OCI-LY3 (cell line): ENCODE data around the gene PLPP3.

ENCODE experiments used
- H2AFZ ChIP-seq: fragments of 200-600, 300-600 bp; shearing (Covaris generic); 2 replicates; pipeline ENCODE4 v1.6.0; 2014; ENCODE audit warnings: antibody characterized with exemption, low read depth, low read length
- H3K27ac ChIP-seq: fragments of 200-600, 300-600 bp; sonication (generic); 2 replicates; pipeline ENCODE4 v1.5.1; 2014; ENCODE audit warnings: mild to moderate bottlenecking, low read length, moderate library complexity, mixed read lengths
- H3K27me3 ChIP-seq: fragments of 200-600, 300-600 bp; sonication (generic); 2 replicates; pipeline ENCODE4 v1.6.1; 2014; ENCODE audit warnings: low read depth, low read length, mixed read lengths
- H3K36me3 ChIP-seq: fragments of 200-600, 300-600 bp; sonication (generic); replicated peaks from 2 replicates; pipeline ENCODE3; 2014; ENCODE audit warnings: low read depth, low read length, mixed read lengths
- H3K4me1 ChIP-seq: fragments of 300-600, 200-600 bp; sonication (generic); 2 replicates; pipeline ENCODE4 v1.6.1; 2014; ENCODE audit warnings: low read length, mixed read lengths
- H3K4me2 ChIP-seq: fragments of 200-600, 300-600 bp; sonication (generic); 2 replicates; pipeline ENCODE4 v1.6.1; 2014; ENCODE audit warnings: low read length, mixed read lengths
- H3K4me3 ChIP-seq: fragments of 300-600, 200-600 bp; sonication (generic); 2 replicates; pipeline ENCODE4 v1.5.1; 2014; ENCODE audit warnings: antibody characterized with exemption, mild to moderate bottlenecking, low read length, moderate library complexity
- H3K79me2 ChIP-seq: fragments of 300-600, 200-600 bp; shearing (Covaris generic); 2 replicates; pipeline ENCODE4 v1.6.1; 2014; ENCODE audit warnings: mild to moderate bottlenecking, low read length, mixed read lengths
- H3K9ac ChIP-seq: fragments of 300-600, 200-600 bp; shearing (Covaris generic); 2 replicates; pipeline ENCODE4 v1.6.0; 2014; ENCODE audit warnings: mild to moderate bottlenecking, low read length, moderate library complexity
- H3K9me3 ChIP-seq: fragments of 200-600, 300-600 bp; shearing (Covaris generic); 2 replicates; pipeline ENCODE4 v1.6.1; 2014; ENCODE audit warnings: low read length, mixed read lengths; ENCODE audit not compliant: insufficient read depth
- H4K20me1 ChIP-seq: fragments of 200-600, 300-600 bp; sonication (generic); 2 replicates; pipeline ENCODE4 v1.6.1; 2016; ENCODE audit warnings: low read length, mixed read lengths; ENCODE audit not compliant: insufficient read depth
- CTCF ChIP-seq: fragments of 200-600, 300-600 bp; sonication (generic); IDR thresholded peaks from 2 replicates; pipeline ENCODE4 v1.5.1; 2014; ENCODE audit warnings: antibody characterized with exemption, low read length, low read depth
- EZH2phosphoT487 ChIP-seq: fragments of 200-600 bp; shearing (Covaris generic); IDR thresholded peaks from 2 replicates; pipeline ENCODE4 v1.6.1; 2018; ENCODE audit warnings: antibody characterized with exemption, mixed run types, low read depth

PLPP3 gene

GRCh38 chr1:56448529-56449300 lies 130.6 kb downstream of the PLPP3 start:
- Histone ChIP-seq H4K20me1 (no peaks in the 10 kb centered on the region), H3K79me2 (no peaks in the 10 kb centered on the region), H3K36me3 (no peaks in the 10 kb centered on the region), H3K4me2 (no peak overlapping the region), H3K27ac (no peak overlapping the region), H3K4me1 (no peaks in the 10 kb centered on the region), H3K9ac (no peak overlapping the region), H3K9me3 (no peaks in the 10 kb centered on the region), H3K27me3 (no peaks in the 10 kb centered on the region), H2AFZ (no peak overlapping the region), H3K4me3 (no peak overlapping the region)
- TF ChIP-seq EZH2phosphoT487 (no peak), CTCF (no peak)

- Histone ChIP-seq H3K9me3 (no peaks in the 10 kb centered on the region), H3K27ac (no peak overlapping the region), H2AFZ (no peak overlapping the region), H3K4me3 (no peak overlapping the region), H3K27me3 (no peaks in the 10 kb centered on the region), H3K4me2 (no peak overlapping the region), H3K36me3 (no peaks in the 10 kb centered on the region), H3K79me2 (no peaks in the 10 kb centered on the region), H4K20me1 (no peaks in the 10 kb centered on the region), H3K4me1 (no peaks in the 10 kb centered on the region), H3K9ac (no peak overlapping the region)
- TF ChIP-seq EZH2phosphoT487: no peak
- TF ChIP-seq CTCF: no peak
Measured at GRCh38 chr1:56447823-56448222, 131.5 kb downstream of the PLPP3 start.

- Histone ChIP-seq H2AFZ (no peak overlapping the region), H3K4me1 (no peaks in the 10 kb centered on the region), H4K20me1 (no peaks in the 10 kb centered on the region), H3K4me2 (no peak overlapping the region), H3K9ac (no peak overlapping the region), H3K36me3 (no peaks in the 10 kb centered on the region), H3K4me3 (no peak overlapping the region), H3K27ac (no peak overlapping the region), H3K79me2 (no peaks in the 10 kb centered on the region), H3K9me3 (no peaks in the 10 kb centered on the region), H3K27me3 (no peaks in the 10 kb centered on the region)
- TF ChIP-seq CTCF (no peak), EZH2phosphoT487 (no peak)
Measured at GRCh38 chr1:56446531-56447098, 132.7 kb downstream of the PLPP3 start.

- TF ChIP-seq EZH2phosphoT487 (no peak), CTCF (no peak)
- no peaks in the 10 kb centered on the region for H3K79me2 ChIP-seq
- no peak overlapping the region for H2AFZ ChIP-seq
- H3K36me3 ChIP-seq: no peaks in the 10 kb centered on the region
- no peaks in the 10 kb centered on the region for H3K4me1 ChIP-seq
- no peak overlapping the region for H3K4me3 ChIP-seq
- H3K9ac ChIP-seq: no peak overlapping the region
- H3K9me3 ChIP-seq: no peaks in the 10 kb centered on the region
- H3K27me3 ChIP-seq: no peaks in the 10 kb centered on the region
- H3K27ac ChIP-seq: no peak overlapping the region
- H3K4me2 ChIP-seq: no peak overlapping the region
- no peaks in the 10 kb centered on the region for H4K20me1 ChIP-seq
Measured at GRCh38 chr1:56444960-56445646, 134.3 kb downstream of the PLPP3 start.
